Measurements from ENCODE around the gene HCFC2. TPM values are rescaled to one million over a fixed set of nuclear protein-coding genes. Genes with fewer than 3 reads are reported as not detected.

HCFC2 gene
- total RNA-seq, 1 donor from 2014 or later, result 10.3 TPM

DNA sequence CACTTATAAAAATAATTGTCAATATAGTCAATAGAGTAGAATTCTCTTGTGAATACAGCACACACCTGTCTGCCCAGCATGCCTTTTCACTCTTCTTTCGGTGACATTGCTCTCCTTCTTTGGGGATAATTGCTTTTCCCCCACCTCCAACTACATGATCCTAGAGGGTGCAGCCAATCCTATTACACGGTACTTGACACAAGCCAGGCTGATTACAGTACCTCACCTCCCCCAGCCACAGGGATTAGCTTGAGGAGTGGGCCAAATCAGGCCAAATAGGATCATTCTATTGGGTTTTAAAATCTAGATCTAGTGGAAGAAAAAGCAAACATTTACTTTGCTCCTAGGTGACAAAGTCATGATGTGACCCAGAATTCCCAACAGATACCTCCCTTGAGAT lies 90.5 kb downstream of the HCFC2 start:
- no peaks in the 10 kb centered on the region for H3K36me3 ChIP-seq (ENCODE audit: insufficient read depth, low read length)
- FAIRE-seq, result no peak
- no peaks in the 10 kb centered on the region for H4K20me1 ChIP-seq (ENCODE audit: insufficient read depth, low read length)
- no peak for DNase-seq (ENCODE audit: low read depth)
- no peaks in the 10 kb centered on the region for H3K9me3 ChIP-seq (ENCODE audit: insufficient read depth, low read depth, low read length)
- no peak overlapping the region for H3K9ac ChIP-seq (ENCODE audit: low read length)
- no peak overlapping the region for H2AFZ ChIP-seq (ENCODE audit: low read depth, low read length)
- H3K4me2 ChIP-seq (ENCODE audit: low read length), result no peak overlapping the region
- Mint-ChIP-seq H3K4me3 (ENCODE audit: unreplicated experiment) (no peak overlapping the region), H3K4me1 (ENCODE audit: low read depth, unreplicated experiment) (no peaks in the 10 kb centered on the region), H3K36me3 (ENCODE audit: low read depth, unreplicated experiment) (no peaks in the 10 kb centered on the region), H3K27me3 (ENCODE audit: low read depth, unreplicated experiment) (peaks cover 14% of the 10 kb centered on the region), H3K9me3 (ENCODE audit: unreplicated experiment) (no peaks in the 10 kb centered on the region), H3K27ac (ENCODE audit: unreplicated experiment) (no peak overlapping the region)
- no peaks in the 10 kb centered on the region for H3K79me2 ChIP-seq (ENCODE audit: insufficient read depth, low read length)
- H3K4me3 ChIP-seq (ENCODE audit: insufficient read depth, low read depth, low read length), result no peak overlapping the region
- TF ChIP-seq EZH2 (IDR thresholded peaks at IDR 0.05; ENCODE audit: insufficient read depth, low read length), result no peak
- no peak for TF ChIP-seq CTCF (IDR thresholded peaks at IDR 0.05; ENCODE audit: insufficient read depth, low read depth, low read length)
- no peaks in the 10 kb centered on the region for H3K4me1 ChIP-seq (ENCODE audit: insufficient read depth, low read length)
- H3K27ac ChIP-seq (ENCODE audit: low read depth, low read length), result no peak overlapping the region
- peaks cover 4% of the 10 kb centered on the region for H3K27me3 ChIP-seq (ENCODE audit: insufficient read depth, low read length)

Other genes with a start within 250 kb of the HCFC2 start
- 12.0 and 13.6 TPM in 2 replicates for gene NT5DC3, start 223.3 kb upstream of the HCFC2 start, total RNA-seq
- 1,238 and 1,270 TPM in 2 replicates for gene HSP90B1, start 134.1 kb upstream of the HCFC2 start, total RNA-seq
- gene TDG, start 98.7 kb upstream of the HCFC2 start, total RNA-seq, result 49.7 and 55.6 TPM in 2 replicates
- 11.1 and 12.2 TPM in 2 replicates for gene GLT8D2, start 14.3 kb upstream of the HCFC2 start, total RNA-seq
- gene NFYB, start 73.7 kb downstream of the HCFC2 start, total RNA-seq, result 12.3 and 14.8 TPM in 2 replicates
- gene TXNRD1, start 151.2 kb downstream of the HCFC2 start, total RNA-seq, result 133 and 176 TPM in 2 replicates
- gene EID3, start 239.2 kb downstream of the HCFC2 start, total RNA-seq, result 1.9 TPM in 2 replicates

All from astrocyte (in vitro differentiated cells and primary cell).